OCI-LY1 (cell line): ENCODE data around the gene MAP4.

ENCODE experiments used
- EZH2 ChIP-seq: fragments of 200-600 bp; sonication (generic), shearing (Covaris generic); IDR thresholded peaks from 2 replicates; pipeline ENCODE4 v1.8.0; 2017; ENCODE audit warnings: borderline replicate concordance, mixed run types, mild to moderate bottlenecking, antibody characterized with exemption, low read length, moderate library complexity, mixed read lengths
- TF ChIP-seq, protein P1 (sequence below): fragments of 200-600 bp; sonication (generic), shearing (Covaris generic); IDR thresholded peaks from 2 replicates; pipeline ENCODE4 v1.5.1; 2017; ENCODE audit warnings: mild to moderate bottlenecking, antibody characterized with exemption, low read length, moderate library complexity, mixed read lengths

- TF ChIP-seq, protein P1, sequence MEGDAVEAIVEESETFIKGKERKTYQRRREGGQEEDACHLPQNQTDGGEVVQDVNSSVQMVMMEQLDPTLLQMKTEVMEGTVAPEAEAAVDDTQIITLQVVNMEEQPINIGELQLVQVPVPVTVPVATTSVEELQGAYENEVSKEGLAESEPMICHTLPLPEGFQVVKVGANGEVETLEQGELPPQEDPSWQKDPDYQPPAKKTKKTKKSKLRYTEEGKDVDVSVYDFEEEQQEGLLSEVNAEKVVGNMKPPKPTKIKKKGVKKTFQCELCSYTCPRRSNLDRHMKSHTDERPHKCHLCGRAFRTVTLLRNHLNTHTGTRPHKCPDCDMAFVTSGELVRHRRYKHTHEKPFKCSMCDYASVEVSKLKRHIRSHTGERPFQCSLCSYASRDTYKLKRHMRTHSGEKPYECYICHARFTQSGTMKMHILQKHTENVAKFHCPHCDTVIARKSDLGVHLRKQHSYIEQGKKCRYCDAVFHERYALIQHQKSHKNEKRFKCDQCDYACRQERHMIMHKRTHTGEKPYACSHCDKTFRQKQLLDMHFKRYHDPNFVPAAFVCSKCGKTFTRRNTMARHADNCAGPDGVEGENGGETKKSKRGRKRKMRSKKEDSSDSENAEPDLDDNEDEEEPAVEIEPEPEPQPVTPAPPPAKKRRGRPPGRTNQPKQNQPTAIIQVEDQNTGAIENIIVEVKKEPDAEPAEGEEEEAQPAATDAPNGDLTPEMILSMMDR = no peak
- TF ChIP-seq EZH2 = no peak
These were observed 48.1 kb upstream of the MAP4 start for GRCh38 chr3:48064292-48064829.
